Endometrial microvascular endothelial cells (primary cell): Measurements from ENCODE around the gene EPHA2. TPM values are rescaled to one million over a fixed set of nuclear protein-coding genes. Genes with fewer than 3 reads are reported as not detected.
"Not testable (repeated sequence)": the region's sequence is repeated elsewhere in the genome, so short reads cannot be mapped to it uniquely, and the experiment has no call there.

Experiments
- in situ Hi-C: cut with HindIII; loops from 2 replicates; pipeline ENCODE4 v1.10.0; 2017; ENCODE audit warnings: low sequenced_read_pairs, low pct_unique_long_range_greater_than_20kb; ENCODE audit errors: inconsistent ontology term
- total RNA-seq: library from RNA; depleted of rRNA; stranded (reverse); fragments of >200 nt; gene quantifications from one replicate; pipeline ENCODE4 v1.2.3, GENCODE V29; 2015; ENCODE audit errors: inconsistent ontology term

Gene EPHA2
- total RNA-seq, 1 donor from 2014 or later, result 162 TPM

- in situ Hi-C loops, result no loop called here
These were observed 41.1 kb downstream of the EPHA2 start for GRCh38 chr1:16114527-16115467.

- in situ Hi-C loops, result no loop called here
These were observed 43.0 kb downstream of the EPHA2 start for GRCh38 chr1:16112596-16113555.

GRCh38 chr1:16111771-16112595 lies 43.9 kb downstream of the EPHA2 start:
- in situ Hi-C loops, result no loop called here

GRCh38 chr1:16110884-16111283 lies 45.0 kb downstream of the EPHA2 start:
- in situ Hi-C loops, result no loop called here

- in situ Hi-C loops, result no loop called here
These were observed 45.4 kb downstream of the EPHA2 start for GRCh38 chr1:16110456-16110855.

GRCh38 chr1:16109571-16109970 lies 46.3 kb downstream of the EPHA2 start:
- in situ Hi-C loops, result no loop called here

- in situ Hi-C loops, result not testable (repeated sequence)
These were observed 48.8 kb downstream of the EPHA2 start for GRCh38 chr1:16107039-16107438.

- in situ Hi-C loops, result no loop called here
These were observed 54.2 kb downstream of the EPHA2 start for GRCh38 chr1:16101623-16102022.

- in situ Hi-C loops, result no loop called here
These were observed 56.5 kb downstream of the EPHA2 start for GRCh38 chr1:16099412-16099811.

GRCh38 chr1:16095447-16095846 lies 60.4 kb downstream of the EPHA2 start:
- in situ Hi-C loops, result no loop called here

GRCh38 chr1:16094453-16095158 lies 61.3 kb downstream of the EPHA2 start:
- in situ Hi-C loops, result no loop called here

- in situ Hi-C loops, result no loop called here
These were observed 62.3 kb downstream of the EPHA2 start for GRCh38 chr1:16093611-16094010.

- in situ Hi-C loops, result no loop called here
These were observed 62.9 kb downstream of the EPHA2 start for GRCh38 chr1:16092923-16093511.

- in situ Hi-C loops, result no loop called here
These were observed 63.6 kb downstream of the EPHA2 start for GRCh38 chr1:16092097-16092922.

- in situ Hi-C loops, result no loop called here
These were observed 64.6 kb downstream of the EPHA2 start for GRCh38 chr1:16091296-16091695.

GRCh38 chr1:16090076-16090826 lies 65.6 kb downstream of the EPHA2 start:
- in situ Hi-C loops, result no loop called here
